Skeletal muscle tissue (tissue), 4 donors: ENCODE measurements around the gene UNC13B. TPM values are rescaled to one million over a fixed set of nuclear protein-coding genes. Genes with fewer than 3 reads are reported as not detected.
A peak's percentile ranks its signal among the peaks of the same experiment; 100 is the strongest.

Source experiments
- H3K27ac ChIP-seq: one replicate; pipeline ENCODE4 v1.7.0; 2013; ENCODE audit warnings: mild to moderate bottlenecking, low read depth, low read length, inconsistent platforms
- H3K27me3 ChIP-seq, 3 donors: one replicate each; pipeline ENCODE4 v1.7.0; 2013; ENCODE audit warnings: low read length in 3 of 3; ENCODE audit not compliant: control insufficient read depth in 3 of 3, insufficient read depth in 3 of 3
- H3K36me3 ChIP-seq, 3 donors: one replicate each; pipeline ENCODE4 v1.7.0; 2013; ENCODE audit warnings: low read length in 3 of 3; ENCODE audit not compliant: control insufficient read depth in 3 of 3, insufficient read depth in 3 of 3
- H3K4me1 ChIP-seq, 3 donors: one replicate each; pipeline ENCODE4 v1.7.0; 2013; ENCODE audit warnings: low read length in 3 of 3, mild to moderate bottlenecking in 3 of 3; ENCODE audit not compliant: control insufficient read depth in 3 of 3, insufficient read depth in 3 of 3
- H3K4me3 ChIP-seq, 3 donors: one replicate each; pipeline ENCODE4 v1.7.0; 2013; ENCODE audit warnings: low read length in 3 of 3
- H3K9ac ChIP-seq, 3 donors: one replicate each; pipeline ENCODE4 v1.7.0; 2013; ENCODE audit warnings: low read length in 3 of 3, mild to moderate bottlenecking in 3 of 3, moderate library complexity in 2 of 3, low read depth in 1 of 3
- H3K9me3 ChIP-seq, 3 donors: one replicate each; pipeline ENCODE4 v1.7.0; 2013; ENCODE audit warnings: low read length in 3 of 3; ENCODE audit not compliant: control insufficient read depth in 3 of 3
- total RNA-seq: library from RNA; depleted of rRNA; stranded (reverse); fragments of >200 nt; gene quantifications from one replicate; pipeline ENCODE4 v1.2.3, GENCODE V29; 2014
- donor health status: Osteomylitis.

The UNC13B gene
- total RNA-seq, 1 donor from 2014 or later = 16.2 TPM

- H3K9ac ChIP-seq = no peak overlapping the region
- H3K9me3 ChIP-seq = no peaks in the 10 kb centered on the region
- no peak overlapping the region for H3K4me3 ChIP-seq
- no peaks in the 10 kb centered on the region for H3K36me3 ChIP-seq
- H3K27me3 ChIP-seq = no peaks in the 10 kb centered on the region
- H3K4me1 ChIP-seq = no peaks in the 10 kb centered on the region
- no peak overlapping the region for H3K27ac ChIP-seq
Measured at GRCh38 chr9:35253075-35253474, 91.3 kb downstream of the UNC13B start.

- Histone ChIP-seq H3K9ac (no peak overlapping the region), H3K27me3 (no peaks in the 10 kb centered on the region), H3K4me3 (no peak overlapping the region), H3K4me1 (peaks cover 3 to 6% (median 5%) of the 10 kb centered on the region in 3 donors), H3K36me3 (no peaks in the 10 kb centered on the region), H3K27ac (no peak overlapping the region), H3K9me3 (no peaks in the 10 kb centered on the region)
Measured at GRCh38 chr9:35254237-35254636, 92.4 kb downstream of the UNC13B start.

- Histone ChIP-seq H3K4me3 (no peak overlapping the region), H3K27me3 (no peaks in the 10 kb centered on the region)
Measured at GRCh38 chr9:35254984-35255857, 93.4 kb downstream of the UNC13B start.

GRCh38 chr9:35257986-35258659 lies 96.3 kb downstream of the UNC13B start:
- peaks cover 0 to 1% (median 0%) of the 10 kb centered on the region in 3 donors for H3K36me3 ChIP-seq
- no peak overlapping the region for H3K27ac ChIP-seq
- no peaks in the 10 kb centered on the region for H3K27me3 ChIP-seq
- no peak overlapping the region for H3K4me3 ChIP-seq
- H3K9ac ChIP-seq = no peak overlapping the region
- H3K4me1 ChIP-seq = peaks cover 3 to 6% (median 5%) of the 10 kb centered on the region in 3 donors
- H3K9me3 ChIP-seq = no peaks in the 10 kb centered on the region

More at GRCh38 chr9:35254984-35255857, 93.4 kb downstream of the UNC13B start:
- H3K9me3 ChIP-seq = no peaks in the 10 kb centered on the region
- H3K27ac ChIP-seq = no peak overlapping the region
- H3K4me1 ChIP-seq = peaks cover 3 to 6% (median 5%) of the 10 kb centered on the region in 3 donors
- no peak overlapping the region for H3K9ac ChIP-seq
- H3K36me3 ChIP-seq = no peaks in the 10 kb centered on the region

- Histone ChIP-seq H3K27me3 (no peaks in the 10 kb centered on the region), H3K4me3 (no peak overlapping the region), H3K4me1 (peaks cover 3 to 6% (median 5%) of the 10 kb centered on the region in 3 donors), H3K9ac (peak overlapping the region in 1 of 3 donors; percentile 4), H3K9me3 (no peaks in the 10 kb centered on the region), H3K36me3 (peaks cover 0 to 1% (median 0%) of the 10 kb centered on the region in 3 donors), H3K27ac (no peak overlapping the region)
Measured at GRCh38 chr9:35258660-35259474, 97.1 kb downstream of the UNC13B start.

- Histone ChIP-seq H3K9ac (no peak overlapping the region), H3K27ac (no peak overlapping the region), H3K4me3 (no peak overlapping the region), H3K27me3 (no peaks in the 10 kb centered on the region), H3K36me3 (peaks cover 0 to 1% (median 0%) of the 10 kb centered on the region in 3 donors), H3K9me3 (no peaks in the 10 kb centered on the region), H3K4me1 (peaks cover 3 to 6% (median 5%) of the 10 kb centered on the region in 3 donors)
Measured at GRCh38 chr9:35260186-35260585, 98.4 kb downstream of the UNC13B start.

- Histone ChIP-seq H3K9me3 (no peaks in the 10 kb centered on the region), H3K4me1 (peaks cover 3 to 6% (median 5%) of the 10 kb centered on the region in 3 donors), H3K9ac (no peak overlapping the region), H3K27me3 (no peaks in the 10 kb centered on the region), H3K4me3 (no peak overlapping the region), H3K27ac (no peak overlapping the region), H3K36me3 (peaks cover 0 to 1% (median 0%) of the 10 kb centered on the region in 3 donors)
Measured at GRCh38 chr9:35262064-35262463, 100.3 kb downstream of the UNC13B start.

GRCh38 chr9:35267710-35268109 lies 105.9 kb downstream of the UNC13B start:
- no peak overlapping the region for H3K4me3 ChIP-seq
- no peaks in the 10 kb centered on the region for H3K27me3 ChIP-seq
- H3K27ac ChIP-seq = no peak overlapping the region
- no peaks in the 10 kb centered on the region for H3K9me3 ChIP-seq
- no peaks in the 10 kb centered on the region for H3K36me3 ChIP-seq
- no peak overlapping the region for H3K9ac ChIP-seq
- peaks cover 0 to 12% (median 2%) of the 10 kb centered on the region in 3 donors for H3K4me1 ChIP-seq

GRCh38 chr9:35269919-35270318 lies 108.1 kb downstream of the UNC13B start:
- no peaks in the 10 kb centered on the region for H3K9me3 ChIP-seq
- no peak overlapping the region for H3K27ac ChIP-seq
- H3K4me1 ChIP-seq = peaks cover 0 to 12% (median 2%) of the 10 kb centered on the region in 3 donors
- no peak overlapping the region for H3K9ac ChIP-seq
- H3K27me3 ChIP-seq = no peaks in the 10 kb centered on the region
- no peaks in the 10 kb centered on the region for H3K36me3 ChIP-seq
- H3K4me3 ChIP-seq = no peak overlapping the region
